Measurements from ENCODE around the gene PCDH18. TPM values are rescaled to one million over a fixed set of nuclear protein-coding genes. Genes with fewer than 3 reads are reported as not detected.

Gene PCDH18
- total and polyA plus RNA-seq, 2 of the 13 experiments (the other 11 are each of a cell fraction or from before 2014, with no cell fraction given): not detected

DNA sequence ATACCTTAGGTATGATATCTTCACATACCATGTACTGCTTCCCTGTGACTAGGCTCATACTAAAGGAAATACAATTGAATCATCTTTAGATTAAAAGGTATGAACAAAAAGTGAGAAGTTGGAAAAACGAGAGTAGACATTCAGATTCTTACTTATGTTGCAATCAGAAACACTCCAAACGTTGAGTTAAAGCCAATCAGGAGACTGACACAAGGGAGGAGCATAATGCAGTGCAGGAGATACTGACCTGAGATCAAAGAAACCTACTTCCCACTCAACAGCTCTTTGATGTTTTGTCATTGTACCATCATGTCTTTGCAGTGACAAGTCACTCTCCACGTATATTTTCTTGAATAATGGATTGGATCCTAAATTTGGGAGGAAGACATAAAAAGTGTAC is 8.9 kb upstream of the PCDH18 start:
- H3K4me1 ChIP-seq (ENCODE audit: insufficient read depth, low read length): no peaks in the 10 kb centered on the region
- no peak overlapping the region for H3K4me2 ChIP-seq (ENCODE audit: low read depth, low read length)
- no peak overlapping the region for H3K4me3 ChIP-seq (replicated peaks in 1 of 3; ENCODE audit: insufficient read depth in 1 of 3, low read depth in 2 of 3, low read length in 3 of 3)
- intact Hi-C loops (cut with micrococcal nuclease; ENCODE audit: unreplicated experiment) (no loop called here), in situ Hi-C loops (cut with HindIII; ENCODE audit: extremely low pct_ligation_motif_present, low pct_unique_long_range_greater_than_20kb) (no loop called here)
- no TSS peak for BruUV-seq (replicated peaks)
- FAIRE-seq: no peak
- no peak overlapping the region for H2AFZ ChIP-seq (ENCODE audit: low read length)
- no peaks in the 10 kb centered on the region for H4K20me1 ChIP-seq (ENCODE audit: insufficient read depth, low read length)
- peak; percentile 7 for DNase-seq (ENCODE audit: low spot score)
- TF ChIP-seq KLF16 (CRISPR knock-in tag; IDR thresholded peaks at IDR 0.05) (no peak), CEBPB (IDR thresholded peaks at IDR 0.05; ENCODE audit: borderline replicate concordance, low read depth, low read length) (0 out of 2 replicates have a peak, but pooled peaks have one; percentile 9)
- no peaks in the 10 kb centered on the region for H3K36me3 ChIP-seq (replicated peaks in 1 of 2; ENCODE audit: control insufficient read depth in 1 of 2, insufficient read depth in 2 of 2, low read length in 2 of 2)
- no peaks in the 10 kb centered on the region for H3K27me3 ChIP-seq (ENCODE audit: control insufficient read depth in 1 of 2, insufficient read depth in 2 of 2, low read length in 2 of 2)
- H3K9ac ChIP-seq (ENCODE audit: insufficient read depth, low read depth, low read length): no peak overlapping the region
- H3K9me3 ChIP-seq (ENCODE audit: low read length): no peaks in the 10 kb centered on the region
- under 1% methylated on average over 3 of the region's 3 CpGs for WGBS (ENCODE audit: low lambda C conversion rate)
- POLR2A ChIA-PET: no interaction called here
- H3K79me2 ChIP-seq (ENCODE audit: insufficient read depth, low read length): no peaks in the 10 kb centered on the region
- no peak for ATAC-seq
- CTCF ChIA-PET (ENCODE audit: low intra/inter-chr PET ratio, low total read pairs): no interaction called here
- H3K27ac ChIP-seq (ENCODE audit: extremely low read length, insufficient read depth, low read length): no peak overlapping the region

DNA sequence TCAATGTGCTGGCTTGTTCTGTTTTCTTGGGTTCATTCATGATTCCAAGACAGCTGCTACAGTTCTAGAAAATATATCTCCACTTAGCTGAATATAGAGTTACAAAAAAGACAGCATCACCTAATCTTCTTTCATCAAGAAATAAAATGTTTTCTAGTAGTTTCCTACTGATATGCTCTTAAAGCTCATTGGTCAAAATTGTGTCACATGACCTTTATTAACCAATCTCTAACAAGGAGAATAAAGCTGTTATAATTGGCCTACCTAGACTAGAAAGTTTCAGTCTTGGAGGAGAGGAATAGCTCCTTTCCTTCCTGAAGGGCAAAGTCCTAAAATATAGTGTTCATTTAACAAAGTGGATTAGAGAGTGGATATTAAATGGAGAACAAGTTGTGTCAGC is 8.1 kb upstream of the PCDH18 start:
- intact Hi-C loops (cut with micrococcal nuclease; ENCODE audit: unreplicated experiment) (no loop called here), in situ Hi-C loops (cut with HindIII; ENCODE audit: extremely low pct_ligation_motif_present, low pct_unique_long_range_greater_than_20kb) (no loop called here)
- ChIA-PET POLR2A (no interaction called here), CTCF (ENCODE audit: low intra/inter-chr PET ratio, low total read pairs) (no interaction called here)
- Histone ChIP-seq H3K9ac (ENCODE audit: insufficient read depth, low read depth, low read length) (no peak overlapping the region), H2AFZ (ENCODE audit: low read length) (no peak overlapping the region), H3K9me3 (ENCODE audit: low read length) (no peaks in the 10 kb centered on the region), H3K27ac (ENCODE audit: extremely low read length, insufficient read depth, low read length) (no peak overlapping the region), H3K27me3 (ENCODE audit: control insufficient read depth in 1 of 2, insufficient read depth in 2 of 2, low read length in 2 of 2) (no peaks in the 10 kb centered on the region), H3K79me2 (ENCODE audit: insufficient read depth, low read length) (no peaks in the 10 kb centered on the region), H3K36me3 (replicated peaks in 1 of 2; ENCODE audit: control insufficient read depth in 1 of 2, insufficient read depth in 2 of 2, low read length in 2 of 2) (no peaks in the 10 kb centered on the region), H3K4me2 (ENCODE audit: low read depth, low read length) (no peak overlapping the region), H4K20me1 (ENCODE audit: insufficient read depth, low read length) (no peaks in the 10 kb centered on the region), H3K4me1 (ENCODE audit: insufficient read depth, low read length) (no peaks in the 10 kb centered on the region), H3K4me3 (replicated peaks in 1 of 3; ENCODE audit: insufficient read depth in 1 of 3, low read depth in 2 of 3, low read length in 3 of 3) (no peak overlapping the region)
- BruUV-seq (replicated peaks): no TSS peak
- DNase-seq (ENCODE audit: low spot score): no peak
- no peak for FAIRE-seq
- ATAC-seq: no peak
- TF ChIP-seq, protein P1, sequence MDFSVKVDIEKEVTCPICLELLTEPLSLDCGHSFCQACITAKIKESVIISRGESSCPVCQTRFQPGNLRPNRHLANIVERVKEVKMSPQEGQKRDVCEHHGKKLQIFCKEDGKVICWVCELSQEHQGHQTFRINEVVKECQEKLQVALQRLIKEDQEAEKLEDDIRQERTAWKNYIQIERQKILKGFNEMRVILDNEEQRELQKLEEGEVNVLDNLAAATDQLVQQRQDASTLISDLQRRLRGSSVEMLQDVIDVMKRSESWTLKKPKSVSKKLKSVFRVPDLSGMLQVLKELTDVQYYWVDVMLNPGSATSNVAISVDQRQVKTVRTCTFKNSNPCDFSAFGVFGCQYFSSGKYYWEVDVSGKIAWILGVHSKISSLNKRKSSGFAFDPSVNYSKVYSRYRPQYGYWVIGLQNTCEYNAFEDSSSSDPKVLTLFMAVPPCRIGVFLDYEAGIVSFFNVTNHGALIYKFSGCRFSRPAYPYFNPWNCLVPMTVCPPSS (IDR thresholded peaks at IDR 0.05): no peak
- TF ChIP-seq, protein P2, sequence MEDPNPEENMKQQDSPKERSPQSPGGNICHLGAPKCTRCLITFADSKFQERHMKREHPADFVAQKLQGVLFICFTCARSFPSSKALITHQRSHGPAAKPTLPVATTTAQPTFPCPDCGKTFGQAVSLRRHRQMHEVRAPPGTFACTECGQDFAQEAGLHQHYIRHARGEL (CRISPR knock-in tag; IDR thresholded peaks at IDR 0.05): no peak
- TF ChIP-seq ZFP62 (CRISPR knock-in tag; IDR thresholded peaks at IDR 0.05) (no peak), PITX1 (CRISPR knock-in tag; IDR thresholded peaks at IDR 0.05) (no peak), ONECUT2 (CRISPR knock-in tag; IDR thresholded peaks at IDR 0.05) (no peak), SRY (CRISPR knock-in tag; IDR thresholded peaks at IDR 0.05) (no peak), ZNF878 (CRISPR knock-in tag; IDR thresholded peaks at IDR 0.05) (no peak), RFX1 (IDR thresholded peaks at IDR 0.05) (no peak)
- TF ChIP-seq, protein P3, sequence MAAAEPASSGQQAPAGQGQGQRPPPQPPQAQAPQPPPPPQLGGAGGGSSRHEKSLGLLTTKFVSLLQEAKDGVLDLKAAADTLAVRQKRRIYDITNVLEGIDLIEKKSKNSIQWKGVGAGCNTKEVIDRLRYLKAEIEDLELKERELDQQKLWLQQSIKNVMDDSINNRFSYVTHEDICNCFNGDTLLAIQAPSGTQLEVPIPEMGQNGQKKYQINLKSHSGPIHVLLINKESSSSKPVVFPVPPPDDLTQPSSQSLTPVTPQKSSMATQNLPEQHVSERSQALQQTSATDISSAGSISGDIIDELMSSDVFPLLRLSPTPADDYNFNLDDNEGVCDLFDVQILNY (CRISPR knock-in tag; conservative IDR thresholded peaks at IDR 0.05): no peak
- TF ChIP-seq, protein P4, sequence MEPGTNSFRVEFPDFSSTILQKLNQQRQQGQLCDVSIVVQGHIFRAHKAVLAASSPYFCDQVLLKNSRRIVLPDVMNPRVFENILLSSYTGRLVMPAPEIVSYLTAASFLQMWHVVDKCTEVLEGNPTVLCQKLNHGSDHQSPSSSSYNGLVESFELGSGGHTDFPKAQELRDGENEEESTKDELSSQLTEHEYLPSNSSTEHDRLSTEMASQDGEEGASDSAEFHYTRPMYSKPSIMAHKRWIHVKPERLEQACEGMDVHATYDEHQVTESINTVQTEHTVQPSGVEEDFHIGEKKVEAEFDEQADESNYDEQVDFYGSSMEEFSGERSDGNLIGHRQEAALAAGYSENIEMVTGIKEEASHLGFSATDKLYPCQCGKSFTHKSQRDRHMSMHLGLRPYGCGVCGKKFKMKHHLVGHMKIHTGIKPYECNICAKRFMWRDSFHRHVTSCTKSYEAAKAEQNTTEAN (CRISPR knock-in tag; conservative IDR thresholded peaks at IDR 0.05): no peak
- TF ChIP-seq, protein P5, sequence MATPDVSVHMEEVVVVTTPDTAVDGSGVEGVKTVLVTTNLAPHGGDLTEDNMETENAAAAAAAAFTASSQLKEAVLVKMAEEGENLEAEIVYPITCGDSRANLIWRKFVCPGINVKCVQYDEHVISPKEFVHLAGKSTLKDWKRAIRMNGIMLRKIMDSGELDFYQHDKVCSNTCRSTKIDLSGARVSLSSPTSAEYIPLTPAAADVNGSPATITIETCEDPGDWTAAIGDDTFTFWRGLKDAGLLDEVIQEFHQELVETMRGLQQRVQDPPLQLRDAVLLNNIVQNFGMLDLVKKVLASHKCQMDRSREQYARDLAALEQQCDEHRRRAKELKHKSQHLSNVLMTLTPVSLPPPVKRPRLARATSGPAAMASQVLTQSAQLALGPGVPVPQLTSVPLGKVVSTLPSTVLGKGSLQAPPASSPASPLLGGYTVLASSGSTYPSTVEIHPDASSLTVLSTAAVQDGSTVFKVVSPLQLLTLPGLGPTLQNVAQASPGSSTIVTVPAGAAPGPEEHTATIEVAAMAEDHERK (CRISPR knock-in tag; IDR thresholded peaks at IDR 0.05; ENCODE audit: low read depth): no peak
- TF ChIP-seq, protein P6, sequence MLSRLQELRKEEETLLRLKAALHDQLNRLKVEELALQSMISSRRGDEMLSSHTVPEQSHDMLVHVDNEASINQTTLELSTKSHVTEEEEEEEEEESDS (CRISPR knock-in tag; IDR thresholded peaks at IDR 0.05; ENCODE audit: borderline replicate concordance): no peak
